Measurements from ENCODE around the gene ZNF827. TPM values are rescaled to one million over a fixed set of nuclear protein-coding genes. Genes with fewer than 3 reads are reported as not detected.

The ZNF827 gene
- total RNA-seq, 1 experiment from 2014 or later, result 22.4 TPM

DNA sequence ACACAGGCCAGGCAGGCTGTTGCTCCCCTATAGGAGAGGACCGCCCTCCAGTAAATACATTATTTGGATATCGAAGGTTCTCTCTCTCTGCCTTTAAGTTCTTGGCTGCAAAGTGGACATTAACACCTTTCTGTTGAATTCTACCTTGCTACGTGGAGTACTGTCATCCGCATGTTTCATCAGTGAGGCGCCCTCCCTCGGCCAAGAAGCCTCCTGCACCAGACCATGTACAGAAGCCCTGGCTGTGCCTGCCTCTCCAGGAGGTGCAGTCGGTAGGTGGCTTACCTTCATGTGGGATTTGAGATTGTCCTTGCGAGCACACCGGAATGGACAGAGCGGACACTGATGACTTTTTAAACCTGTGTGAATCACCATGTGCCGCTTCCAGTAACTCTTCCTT is 46.7 kb downstream of the ZNF827 start:
- Histone ChIP-seq H3F3A (ENCODE audit: insufficient read depth, low read depth) (no peaks in the 10 kb centered on the region), H3K27me3 (ENCODE audit: insufficient read depth, low read depth) (no peaks in the 10 kb centered on the region), H3K27ac (no peak overlapping the region), H3K4me1 (replicated peaks; ENCODE audit: insufficient read depth) (no peaks in the 10 kb centered on the region), H3K79me2 (ENCODE audit: low read depth) (no peaks in the 10 kb centered on the region), H2AFZ (no peak overlapping the region), H3K9me2 (ENCODE audit: insufficient read depth) (no peaks in the 10 kb centered on the region), H3K4me2 (no peak overlapping the region), H3K36me3 (ENCODE audit: low read depth) (no peaks in the 10 kb centered on the region), H4K20me1 (ENCODE audit: insufficient read depth) (no peaks in the 10 kb centered on the region), H3K4me3 (no peak overlapping the region), H3K9me3 (ENCODE audit: insufficient read depth, low read depth) (no peaks in the 10 kb centered on the region)
- POLR2A ChIA-PET (ENCODE audit: unreplicated experiment), result no interaction called here
- no TSS peak for BruUV-seq (replicated peaks)
- TF ChIP-seq CTCF (conservative IDR thresholded peaks at IDR 0.05) (no peak), EZH2 (IDR thresholded peaks at IDR 0.05; ENCODE audit: low read depth) (no peak)
- CTCF ChIA-PET, result no interaction called here
- no peak for DNase-seq
- intact Hi-C loops (cut with micrococcal nuclease; ENCODE audit: unreplicated experiment), result no loop called here

DNA sequence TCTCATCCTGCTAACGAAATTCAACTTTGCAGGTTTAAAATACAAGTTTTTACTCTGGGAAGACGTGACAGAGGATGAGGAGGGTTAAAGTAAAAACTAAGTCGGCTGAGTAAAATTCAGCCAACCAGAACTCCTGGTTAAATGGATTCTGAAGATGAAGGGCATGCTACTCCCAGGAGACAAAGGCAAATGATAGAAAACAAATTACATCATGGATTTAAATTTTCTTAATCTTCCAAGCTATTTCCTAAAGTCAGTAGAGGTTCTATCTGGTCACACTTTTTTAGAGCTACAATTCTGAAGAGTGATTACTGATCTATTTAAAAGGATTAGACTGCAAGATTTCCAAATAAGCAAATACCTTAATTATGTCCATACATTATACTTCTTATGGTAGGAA is 47.9 kb downstream of the ZNF827 start:
- CTCF ChIA-PET, result no interaction called here
- intact Hi-C loops (cut with micrococcal nuclease; ENCODE audit: unreplicated experiment), result no loop called here
- POLR2A ChIA-PET (ENCODE audit: unreplicated experiment), result no interaction called here

DNA sequence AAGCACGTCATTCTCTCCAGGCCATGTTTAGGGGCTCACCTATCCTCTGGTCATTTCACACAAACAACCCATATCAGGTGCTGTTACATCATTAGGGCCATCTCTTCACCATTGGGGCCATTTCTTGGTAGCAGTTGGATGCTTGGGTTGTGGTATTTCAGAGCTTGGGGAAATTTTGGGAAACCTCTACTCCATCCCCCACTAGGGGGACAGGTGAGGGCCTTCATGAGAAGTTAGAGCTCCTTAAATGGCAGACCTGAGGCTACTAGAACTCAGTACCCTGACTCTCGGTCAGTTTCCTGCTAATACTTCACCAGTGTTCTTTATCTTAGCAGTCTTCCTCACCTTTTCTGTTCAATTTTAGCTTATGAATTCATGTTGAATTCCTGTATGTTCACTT is 50.2 kb downstream of the ZNF827 start:
- Histone ChIP-seq H3K27me3 (ENCODE audit: insufficient read depth, low read depth) (no peaks in the 10 kb centered on the region), H3K27ac (no peak overlapping the region), H3K9me3 (ENCODE audit: insufficient read depth, low read depth) (no peaks in the 10 kb centered on the region), H3F3A (ENCODE audit: insufficient read depth, low read depth) (no peaks in the 10 kb centered on the region), H3K4me1 (replicated peaks; ENCODE audit: insufficient read depth) (no peaks in the 10 kb centered on the region), H3K9me2 (ENCODE audit: insufficient read depth) (no peaks in the 10 kb centered on the region), H2AFZ (no peak overlapping the region), H3K4me2 (no peak overlapping the region), H3K79me2 (ENCODE audit: low read depth) (no peaks in the 10 kb centered on the region), H3K36me3 (ENCODE audit: low read depth) (no peaks in the 10 kb centered on the region), H3K4me3 (no peak overlapping the region), H4K20me1 (ENCODE audit: insufficient read depth) (no peaks in the 10 kb centered on the region)
- ChIA-PET CTCF (interaction anchor here (0.6 kb wide), 1 partner anchor 700 kb away, joined by 6 read pairs; no protein-coding TSS in a partner anchor), POLR2A (ENCODE audit: unreplicated experiment) (interaction anchor here (0.6 kb wide), 2 partner anchors 9 to 703 kb away, joined by 3 to 7 read pairs; no protein-coding TSS in a partner anchor)
- TF ChIP-seq EZH2 (IDR thresholded peaks at IDR 0.05; ENCODE audit: low read depth) (no peak), CTCF (conservative IDR thresholded peaks at IDR 0.05) (no peak; the same call in 1 of the 2 replicates)
- BruUV-seq (replicated peaks), result no TSS peak
- DNase-seq, result no peak
- intact Hi-C loops (cut with micrococcal nuclease; ENCODE audit: unreplicated experiment), result no loop called here

More for the DNA sequence above, 47.9 kb downstream of the ZNF827 start:
- Histone ChIP-seq H3F3A (ENCODE audit: insufficient read depth, low read depth) (no peaks in the 10 kb centered on the region), H3K4me3 (no peak overlapping the region), H3K4me1 (replicated peaks; ENCODE audit: insufficient read depth) (no peaks in the 10 kb centered on the region), H3K9me2 (ENCODE audit: insufficient read depth) (no peaks in the 10 kb centered on the region), H3K9me3 (ENCODE audit: insufficient read depth, low read depth) (no peaks in the 10 kb centered on the region), H4K20me1 (ENCODE audit: insufficient read depth) (no peaks in the 10 kb centered on the region), H3K79me2 (ENCODE audit: low read depth) (no peaks in the 10 kb centered on the region), H3K27me3 (ENCODE audit: insufficient read depth, low read depth) (no peaks in the 10 kb centered on the region), H3K36me3 (ENCODE audit: low read depth) (no peaks in the 10 kb centered on the region), H2AFZ (no peak overlapping the region), H3K4me2 (no peak overlapping the region), H3K27ac (no peak overlapping the region)
- no TSS peak for BruUV-seq (replicated peaks)
- no peak for TF ChIP-seq EZH2 (IDR thresholded peaks at IDR 0.05; ENCODE audit: low read depth)
- TF ChIP-seq CTCF (conservative IDR thresholded peaks at IDR 0.05), result no peak
- no peak for DNase-seq
